ENCODE data around the gene SPINT1. TPM values are rescaled to one million over a fixed set of nuclear protein-coding genes. Genes with fewer than 3 reads are reported as not detected.

Gene SPINT1
- total RNA-seq, 1 donor from 2014 or later: 8.7 TPM

GRCh38 chr15:40838756-40839155 is 5.1 kb upstream of the SPINT1 start:
- CTCF ChIA-PET: interaction anchor here (1.5 kb wide), 1 partner anchor 55 kb away, joined by 3 read pairs; the partner anchor contains the start of gene VPS18
- DNase-seq: no peak
- POLR2A ChIA-PET: no interaction called here
- Mint-ChIP-seq H3K36me3 (ENCODE audit: low read depth) (no peaks in the 10 kb centered on the region), H3K4me1 (peaks cover 4% of the 10 kb centered on the region), H3K27me3 (no peaks in the 10 kb centered on the region), H3K27ac (no peak overlapping the region), H3K9me3 (no peaks in the 10 kb centered on the region), H3K4me3 (no peak overlapping the region)
- intact Hi-C loops (cut with micrococcal nuclease): no loop called here
- TF ChIP-seq CTCF (IDR thresholded peaks at IDR 0.05): no peak
- ATAC-seq (ENCODE audit: low read depth): no peak

GRCh38 chr15:40841741-40842140 is 2.1 kb upstream of the SPINT1 start:
- H3K9me3 Mint-ChIP-seq: no peaks in the 10 kb centered on the region
- H3K4me3 Mint-ChIP-seq: no peak overlapping the region
- H3K27ac Mint-ChIP-seq: no peak overlapping the region
- CTCF ChIA-PET: no interaction called here
- no peak for TF ChIP-seq CTCF (IDR thresholded peaks at IDR 0.05)
- no peaks in the 10 kb centered on the region for H3K36me3 Mint-ChIP-seq (ENCODE audit: low read depth)
- peaks cover 24% of the 10 kb centered on the region for H3K4me1 Mint-ChIP-seq
- no peak for ATAC-seq (ENCODE audit: low read depth)
- POLR2A ChIA-PET: no interaction called here
- DNase-seq: no peak
- H3K27me3 Mint-ChIP-seq: no peaks in the 10 kb centered on the region
- intact Hi-C loops (cut with micrococcal nuclease): no loop called here

GRCh38 chr15:40843261-40843884 is 475 bp upstream of the SPINT1 start:
- no peaks in the 10 kb centered on the region for H3K9me3 Mint-ChIP-seq
- H3K27me3 Mint-ChIP-seq: no peaks in the 10 kb centered on the region
- no peak for TF ChIP-seq CTCF (IDR thresholded peaks at IDR 0.05)
- peak overlapping the region; percentile 81 for H3K4me3 Mint-ChIP-seq
- H3K36me3 Mint-ChIP-seq (ENCODE audit: low read depth): no peaks in the 10 kb centered on the region
- POLR2A ChIA-PET: interaction anchor here (1.0 to 2.1 kb wide), 3 partner anchors 15 to 51 kb away, joined by 3 to 7 read pairs (median 3); partner anchors contain the start of gene VPS18
- intact Hi-C loops (cut with micrococcal nuclease): no loop called here
- no peak for DNase-seq
- no peak for ATAC-seq (ENCODE audit: low read depth)
- no peak overlapping the region for H3K27ac Mint-ChIP-seq
- CTCF ChIA-PET: interaction anchor here (1.1 to 2.1 kb wide), 2 partner anchors 15 to 120 kb away, joined by 3 to 21 read pairs; no protein-coding TSS in a partner anchor
- peaks cover 39% of the 10 kb centered on the region for H3K4me1 Mint-ChIP-seq

- Mint-ChIP-seq H3K27me3 (no peaks in the 10 kb centered on the region), H3K27ac (peak overlapping the region; percentile 55), H3K36me3 (ENCODE audit: low read depth) (no peaks in the 10 kb centered on the region), H3K4me1 (peaks cover 39% of the 10 kb centered on the region), H3K9me3 (no peaks in the 10 kb centered on the region), H3K4me3 (peak overlapping the region; percentile 82)
- DNase-seq: no peak
- ChIA-PET CTCF (interaction anchor here (1.2 to 2.1 kb wide), 3 partner anchors 14 to 50 kb away, joined by 4 to 21 read pairs (median 4); partner anchors contain the start of gene VPS18), POLR2A (interaction anchor here (1.0 to 2.1 kb wide), 2 partner anchors 14 to 50 kb away, joined by 3 to 7 read pairs; partner anchors contain the start of gene VPS18)
- peak; percentile 40 for ATAC-seq (ENCODE audit: low read depth)
- no peak for TF ChIP-seq CTCF (IDR thresholded peaks at IDR 0.05)
- intact Hi-C loops (cut with micrococcal nuclease): loop anchor here (1.0 to 5.0 kb wide), 2 partner anchors 37 to 108 kb away; partner anchors contain the start of genes CHAC1, DNAJC17 and ZFYVE19
These were observed 815 bp downstream of the SPINT1 start for GRCh38 chr15:40844696-40845030.

- H3K9me3 Mint-ChIP-seq: no peaks in the 10 kb centered on the region
- ChIA-PET POLR2A (interaction anchor here (2.1 kb wide), 1 partner anchor 13 kb away, joined by 7 read pairs; no protein-coding TSS in a partner anchor), CTCF (interaction anchor here (1.2 to 2.1 kb wide), 3 partner anchors 13 to 49 kb away, joined by 4 to 21 read pairs (median 4); partner anchors contain the start of gene VPS18)
- H3K4me1 Mint-ChIP-seq: peaks cover 39% of the 10 kb centered on the region
- ATAC-seq (ENCODE audit: low read depth): no peak
- H3K27me3 Mint-ChIP-seq: no peaks in the 10 kb centered on the region
- H3K36me3 Mint-ChIP-seq (ENCODE audit: low read depth): no peaks in the 10 kb centered on the region
- DNase-seq: no peak
- H3K4me3 Mint-ChIP-seq: peak overlapping the region; percentile 82
- no peak for TF ChIP-seq CTCF (IDR thresholded peaks at IDR 0.05)
- peak overlapping the region; percentile 55 for H3K27ac Mint-ChIP-seq
- intact Hi-C loops (cut with micrococcal nuclease): loop anchor here (5.0 kb wide), 1 partner anchor 107 kb away; the partner anchor contains the start of gene CHAC1
These were observed 1.2 kb downstream of the SPINT1 start for GRCh38 chr15:40845036-40845435.

Data from activated B cell treated with CpG ODN at 0.5 μM for 24 hours (primary cell).